Measurements from ENCODE around the gene NAV3.

NAV3 gene

DNA sequence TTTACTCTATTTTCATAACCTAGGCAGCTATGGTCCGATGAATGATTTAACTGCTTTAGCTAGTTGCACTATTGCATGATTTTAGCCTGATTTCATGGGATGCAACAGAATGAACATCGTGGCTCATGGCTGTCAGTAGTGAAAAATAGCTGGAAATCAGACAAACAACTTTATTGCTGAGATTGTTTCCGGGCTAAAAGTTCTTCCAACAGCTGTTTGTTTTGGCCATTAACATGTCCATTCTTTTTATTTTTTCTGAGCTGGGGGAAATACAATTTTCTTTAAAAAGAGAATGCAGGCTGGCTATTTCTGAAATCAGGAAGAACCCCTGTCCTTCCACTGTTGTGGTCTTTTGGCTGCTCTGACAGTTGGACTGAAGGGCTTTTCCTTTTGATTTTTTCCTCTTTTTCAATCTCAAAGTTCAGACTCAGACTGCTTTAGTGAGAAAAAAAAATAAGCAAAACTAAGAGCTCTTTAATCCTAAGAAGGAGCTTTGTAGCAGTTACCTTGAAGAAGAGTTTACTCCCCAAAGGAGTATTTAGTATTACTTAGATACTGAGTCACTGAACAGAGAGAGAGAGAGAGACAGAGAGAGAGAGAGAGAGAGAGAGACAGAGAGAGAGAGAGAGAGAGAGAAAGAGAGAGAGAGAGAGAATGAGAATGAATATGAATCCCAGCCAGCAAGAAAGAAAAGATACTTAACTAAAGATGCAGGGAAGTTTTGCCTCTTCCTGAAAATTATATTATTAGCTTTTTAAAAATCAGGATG, at the start of gene NAV3:
Gene NAV3, plus strand, starts transcription at position 312 of the 769 bp plus-strand sequence. CDS start 568 bp downstream, outside the sequence.
- no peaks in the 10 kb centered on the region for H3K36me3 ChIP-seq (ENCODE audit: control insufficient read depth in 5 of 5, insufficient read depth in 5 of 5, low read length in 5 of 5)
- peak within 1 kb of the TSS in 2 of 5 donors; percentile 3 to 47 for H3K4me3 ChIP-seq (ENCODE audit: low read depth in 1 of 5, low read length in 5 of 5)
- H3K4me1 ChIP-seq (ENCODE audit: control insufficient read depth in 5 of 5, insufficient read depth in 5 of 5, low read length in 5 of 5): peaks cover 0 to 25% (median 9%) of the 10 kb centered on the region in 5 donors
- H3K9ac ChIP-seq (ENCODE audit: low read length in 5 of 5): peak within 1 kb of the TSS in 3 of 5 donors; percentile 20 to 51 (median 51)
- H3K9me3 ChIP-seq (ENCODE audit: control insufficient read depth in 5 of 5, low read length in 5 of 5): no peaks in the 10 kb centered on the region
- peak within 1 kb of the TSS; percentile 52 for H3K27ac ChIP-seq (ENCODE audit: low read depth, low read length)
- H3K27me3 ChIP-seq (ENCODE audit: control insufficient read depth in 5 of 5, insufficient read depth in 4 of 5, low read length in 5 of 5): no peaks in the 10 kb centered on the region

DNA sequence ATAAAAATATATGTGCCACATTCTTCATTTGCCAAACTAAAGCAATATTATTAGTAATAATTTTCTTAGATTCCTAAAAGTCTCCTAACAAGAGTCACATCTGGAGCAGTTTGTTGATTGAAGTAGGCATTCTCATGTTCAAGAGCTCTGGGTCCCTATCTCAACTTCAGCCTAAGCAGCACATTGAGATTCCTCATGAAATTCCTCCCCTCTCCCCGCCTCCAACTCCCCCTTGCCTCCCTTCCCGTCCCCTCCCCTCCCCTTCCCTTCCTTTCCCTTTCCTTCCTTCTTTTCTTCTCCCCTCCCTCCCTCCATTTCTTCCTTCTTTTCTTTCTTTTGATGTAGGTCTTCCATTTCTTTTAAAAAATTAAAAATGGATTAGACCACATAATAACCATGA, 48.7 kb upstream of the NAV3 start:
- Histone ChIP-seq H3K4me3 (ENCODE audit: low read depth in 1 of 5, low read length in 5 of 5) (no peak overlapping the region), H3K27me3 (ENCODE audit: control insufficient read depth in 5 of 5, insufficient read depth in 4 of 5, low read length in 5 of 5) (no peaks in the 10 kb centered on the region), H3K27ac (ENCODE audit: low read depth, low read length) (no peak overlapping the region), H3K4me1 (ENCODE audit: control insufficient read depth in 5 of 5, insufficient read depth in 5 of 5, low read length in 5 of 5) (peaks cover 0 to 17% (median 4%) of the 10 kb centered on the region in 5 donors), H3K36me3 (ENCODE audit: control insufficient read depth in 5 of 5, insufficient read depth in 5 of 5, low read length in 5 of 5) (no peaks in the 10 kb centered on the region), H3K9me3 (ENCODE audit: control insufficient read depth in 5 of 5, low read length in 5 of 5) (no peaks in the 10 kb centered on the region), H3K9ac (ENCODE audit: low read length in 5 of 5) (no peak overlapping the region)

DNA sequence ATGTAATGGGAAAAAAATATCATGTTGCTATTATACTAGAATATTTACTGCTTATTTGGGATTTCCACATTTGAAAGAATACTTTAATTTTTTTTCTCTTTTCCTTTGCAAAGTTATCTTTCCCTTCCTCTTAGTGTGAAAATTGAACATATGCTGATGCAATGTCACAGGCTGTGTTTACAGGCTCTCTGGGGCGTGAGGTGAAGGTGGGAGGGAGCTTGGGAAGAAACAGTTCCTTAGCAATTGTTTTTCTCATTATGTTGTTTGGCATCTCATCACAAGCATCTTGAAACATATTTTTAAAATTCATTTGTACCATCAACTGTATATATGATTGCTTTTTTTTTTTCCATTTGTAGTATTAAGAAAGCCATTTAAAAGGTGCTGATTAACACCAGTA, 47.9 kb upstream of the NAV3 start:
- Histone ChIP-seq H3K4me3 (ENCODE audit: low read depth in 1 of 5, low read length in 5 of 5) (no peak overlapping the region), H3K9me3 (ENCODE audit: control insufficient read depth in 5 of 5, low read length in 5 of 5) (no peaks in the 10 kb centered on the region), H3K9ac (ENCODE audit: low read length in 5 of 5) (no peak overlapping the region), H3K4me1 (ENCODE audit: control insufficient read depth in 5 of 5, insufficient read depth in 5 of 5, low read length in 5 of 5) (peaks cover 0 to 17% (median 4%) of the 10 kb centered on the region in 5 donors), H3K36me3 (ENCODE audit: control insufficient read depth in 5 of 5, insufficient read depth in 5 of 5, low read length in 5 of 5) (no peaks in the 10 kb centered on the region), H3K27me3 (ENCODE audit: control insufficient read depth in 5 of 5, insufficient read depth in 4 of 5, low read length in 5 of 5) (no peaks in the 10 kb centered on the region), H3K27ac (ENCODE audit: low read depth, low read length) (no peak overlapping the region)

DNA sequence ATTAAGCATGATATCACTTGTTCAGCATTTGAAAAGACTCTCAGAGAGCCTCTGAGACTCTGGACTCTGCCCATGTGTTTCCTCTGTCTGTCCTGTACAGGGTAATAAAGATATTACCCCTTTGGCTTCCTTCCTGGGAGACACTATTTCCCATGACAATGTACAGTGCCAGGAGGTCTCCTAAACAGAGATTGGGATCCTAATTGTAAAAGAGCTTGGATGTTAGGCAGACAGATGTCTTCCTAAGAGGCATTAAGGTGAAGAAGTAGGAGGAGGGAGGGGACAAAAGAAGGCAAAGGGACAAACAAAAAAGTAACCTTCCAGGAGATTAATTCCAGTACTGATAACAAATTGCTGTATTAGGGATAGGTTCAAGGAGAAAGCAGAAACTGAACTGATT, 45.5 kb upstream of the NAV3 start:
- Histone ChIP-seq H3K27me3 (ENCODE audit: control insufficient read depth in 5 of 5, insufficient read depth in 4 of 5, low read length in 5 of 5) (no peaks in the 10 kb centered on the region), H3K4me1 (ENCODE audit: control insufficient read depth in 5 of 5, insufficient read depth in 5 of 5, low read length in 5 of 5) (peaks cover 0 to 7% (median 6%) of the 10 kb centered on the region in 5 donors), H3K9ac (ENCODE audit: low read length in 5 of 5) (no peak overlapping the region), H3K9me3 (ENCODE audit: control insufficient read depth in 5 of 5, low read length in 5 of 5) (no peaks in the 10 kb centered on the region), H3K27ac (ENCODE audit: low read depth, low read length) (no peak overlapping the region), H3K4me3 (ENCODE audit: low read depth in 1 of 5, low read length in 5 of 5) (no peak overlapping the region), H3K36me3 (ENCODE audit: control insufficient read depth in 5 of 5, insufficient read depth in 5 of 5, low read length in 5 of 5) (no peaks in the 10 kb centered on the region)

DNA sequence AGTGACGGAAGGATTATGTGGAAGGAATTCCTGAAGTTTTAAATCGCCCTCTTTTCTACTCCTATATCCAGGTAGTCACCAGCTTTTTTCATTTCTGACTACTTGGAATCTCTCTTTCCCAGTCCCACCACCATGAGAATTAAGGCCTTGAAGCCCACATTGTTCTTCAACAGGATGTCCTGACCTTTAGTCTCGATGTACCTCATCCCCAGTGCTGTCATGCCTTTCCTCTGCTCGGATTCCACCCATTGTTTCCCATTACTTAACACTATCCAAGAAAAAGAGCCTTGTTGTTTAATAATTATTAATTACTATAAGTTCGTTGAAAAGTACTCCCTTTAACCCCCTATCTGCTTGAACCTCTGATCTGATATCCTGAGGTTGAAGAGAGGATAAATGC, 44.0 kb upstream of the NAV3 start:
- H3K4me3 ChIP-seq (ENCODE audit: low read depth in 1 of 5, low read length in 5 of 5): no peak overlapping the region

GRCh38 chr12:77788231-77789168, 42.2 kb upstream of the NAV3 start:
- Histone ChIP-seq H3K9me3 (ENCODE audit: control insufficient read depth in 5 of 5, low read length in 5 of 5) (no peaks in the 10 kb centered on the region), H3K27me3 (ENCODE audit: control insufficient read depth in 5 of 5, insufficient read depth in 4 of 5, low read length in 5 of 5) (no peaks in the 10 kb centered on the region), H3K9ac (ENCODE audit: low read length in 5 of 5) (no peak overlapping the region), H3K4me3 (ENCODE audit: low read depth in 1 of 5, low read length in 5 of 5) (no peak overlapping the region), H3K27ac (ENCODE audit: low read depth, low read length) (no peak overlapping the region), H3K36me3 (ENCODE audit: control insufficient read depth in 5 of 5, insufficient read depth in 5 of 5, low read length in 5 of 5) (no peaks in the 10 kb centered on the region), H3K4me1 (ENCODE audit: control insufficient read depth in 5 of 5, insufficient read depth in 5 of 5, low read length in 5 of 5) (peaks cover 0 to 7% (median 4%) of the 10 kb centered on the region in 5 donors)

More for the DNA sequence above, 44.0 kb upstream of the NAV3 start:
- no peak overlapping the region for H3K9ac ChIP-seq (ENCODE audit: low read length in 5 of 5)
- H3K27ac ChIP-seq (ENCODE audit: low read depth, low read length): no peak overlapping the region
- peaks cover 0 to 7% (median 4%) of the 10 kb centered on the region in 5 donors for H3K4me1 ChIP-seq (ENCODE audit: control insufficient read depth in 5 of 5, insufficient read depth in 5 of 5, low read length in 5 of 5)
- no peaks in the 10 kb centered on the region for H3K36me3 ChIP-seq (ENCODE audit: control insufficient read depth in 5 of 5, insufficient read depth in 5 of 5, low read length in 5 of 5)
- H3K27me3 ChIP-seq (ENCODE audit: control insufficient read depth in 5 of 5, insufficient read depth in 4 of 5, low read length in 5 of 5): no peaks in the 10 kb centered on the region
- H3K9me3 ChIP-seq (ENCODE audit: control insufficient read depth in 5 of 5, low read length in 5 of 5): no peaks in the 10 kb centered on the region

- no peak overlapping the region for H3K27ac ChIP-seq (ENCODE audit: low read depth, low read length)
- no peaks in the 10 kb centered on the region for H3K27me3 ChIP-seq (ENCODE audit: control insufficient read depth in 5 of 5, insufficient read depth in 4 of 5, low read length in 5 of 5)
- no peak overlapping the region for H3K4me3 ChIP-seq (ENCODE audit: low read depth in 1 of 5, low read length in 5 of 5)
- peaks cover 0 to 7% (median 0%) of the 10 kb centered on the region in 5 donors for H3K4me1 ChIP-seq (ENCODE audit: control insufficient read depth in 5 of 5, insufficient read depth in 5 of 5, low read length in 5 of 5)
- H3K36me3 ChIP-seq (ENCODE audit: control insufficient read depth in 5 of 5, insufficient read depth in 5 of 5, low read length in 5 of 5): no peaks in the 10 kb centered on the region
- H3K9ac ChIP-seq (ENCODE audit: low read length in 5 of 5): no peak overlapping the region
- H3K9me3 ChIP-seq (ENCODE audit: control insufficient read depth in 5 of 5, low read length in 5 of 5): no peaks in the 10 kb centered on the region
Observed at GRCh38 chr12:77795699-77796098, 35.0 kb upstream of the NAV3 start.

DNA sequence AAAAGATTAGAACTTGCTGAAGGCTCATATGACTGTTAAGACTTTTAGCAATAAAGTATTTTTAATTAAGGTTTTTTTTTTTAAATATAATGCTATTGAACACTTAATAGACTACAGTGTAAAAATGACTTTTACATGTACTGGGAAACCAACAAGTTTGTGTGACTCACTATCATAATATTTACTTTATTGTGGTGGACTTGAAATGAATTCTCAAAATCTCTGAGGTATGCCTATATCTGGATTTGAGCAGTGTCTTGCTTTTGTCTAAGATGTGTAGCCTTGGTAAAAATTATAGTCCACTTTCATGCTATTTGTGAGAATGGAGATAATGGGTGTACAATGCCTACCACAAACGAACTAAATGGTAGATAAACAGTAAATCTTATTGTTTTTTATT, 33.9 kb upstream of the NAV3 start:
- Histone ChIP-seq H3K4me3 (ENCODE audit: low read depth in 1 of 5, low read length in 5 of 5) (no peak overlapping the region), H3K9me3 (ENCODE audit: control insufficient read depth in 5 of 5, low read length in 5 of 5) (no peaks in the 10 kb centered on the region), H3K9ac (ENCODE audit: low read length in 5 of 5) (no peak overlapping the region), H3K4me1 (ENCODE audit: control insufficient read depth in 5 of 5, insufficient read depth in 5 of 5, low read length in 5 of 5) (peaks cover 0 to 7% (median 0%) of the 10 kb centered on the region in 5 donors), H3K27me3 (ENCODE audit: control insufficient read depth in 5 of 5, insufficient read depth in 4 of 5, low read length in 5 of 5) (no peaks in the 10 kb centered on the region), H3K27ac (ENCODE audit: low read depth, low read length) (no peak overlapping the region), H3K36me3 (ENCODE audit: control insufficient read depth in 5 of 5, insufficient read depth in 5 of 5, low read length in 5 of 5) (no peaks in the 10 kb centered on the region)

- Histone ChIP-seq H3K9me3 (ENCODE audit: control insufficient read depth in 5 of 5, low read length in 5 of 5) (peaks cover 0 to 6% (median 0%) of the 10 kb centered on the region in 5 donors), H3K4me1 (ENCODE audit: control insufficient read depth in 5 of 5, insufficient read depth in 5 of 5, low read length in 5 of 5) (peaks cover 0 to 7% (median 0%) of the 10 kb centered on the region in 5 donors), H3K9ac (ENCODE audit: low read length in 5 of 5) (no peak overlapping the region), H3K27ac (ENCODE audit: low read depth, low read length) (no peak overlapping the region), H3K27me3 (ENCODE audit: control insufficient read depth in 5 of 5, insufficient read depth in 4 of 5, low read length in 5 of 5) (no peaks in the 10 kb centered on the region), H3K4me3 (ENCODE audit: low read depth in 1 of 5, low read length in 5 of 5) (no peak overlapping the region), H3K36me3 (ENCODE audit: control insufficient read depth in 5 of 5, insufficient read depth in 5 of 5, low read length in 5 of 5) (no peaks in the 10 kb centered on the region)
Observed at GRCh38 chr12:77800501-77800900, 30.2 kb upstream of the NAV3 start.

DNA sequence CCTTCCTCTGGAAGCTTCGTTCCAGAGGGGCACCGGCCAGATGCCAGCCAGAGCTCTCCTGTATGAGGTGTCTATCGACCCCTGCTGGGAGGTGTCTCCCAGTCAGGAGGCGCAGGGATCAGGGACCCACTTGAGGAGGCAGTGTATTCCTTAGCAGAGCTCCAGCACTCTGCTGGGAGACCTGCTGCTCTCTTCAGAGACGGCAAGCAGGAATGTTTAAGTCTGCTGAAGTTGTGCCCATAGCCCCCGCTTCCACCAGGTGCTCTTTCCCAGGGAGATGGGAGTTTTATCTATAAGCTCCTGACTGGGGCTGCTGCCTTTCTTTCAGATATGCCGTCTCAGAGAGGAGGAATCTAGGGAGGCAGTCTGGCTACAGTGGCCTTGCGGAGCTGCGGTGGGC, 22.2 kb upstream of the NAV3 start:
- Histone ChIP-seq H3K9me3 (ENCODE audit: control insufficient read depth in 5 of 5, low read length in 5 of 5) (peaks cover 0 to 3% (median 0%) of the 10 kb centered on the region in 5 donors), H3K4me1 (ENCODE audit: control insufficient read depth in 5 of 5, insufficient read depth in 5 of 5, low read length in 5 of 5) (no peaks in the 10 kb centered on the region), H3K27ac (ENCODE audit: low read depth, low read length) (no peak overlapping the region), H3K4me3 (ENCODE audit: low read depth in 1 of 5, low read length in 5 of 5) (no peak overlapping the region), H3K36me3 (ENCODE audit: control insufficient read depth in 5 of 5, insufficient read depth in 5 of 5, low read length in 5 of 5) (no peaks in the 10 kb centered on the region), H3K27me3 (ENCODE audit: control insufficient read depth in 5 of 5, insufficient read depth in 4 of 5, low read length in 5 of 5) (no peaks in the 10 kb centered on the region), H3K9ac (ENCODE audit: low read length in 5 of 5) (no peak overlapping the region)
